NB4 (cell line): ENCODE measurements around the gene ADGRD2.

Source experiments
- DNase-seq: peaks from one replicate; pipeline ENCODE4 v3.0.0; 2010; ENCODE audit warnings: low read depth
- H3K4me3 ChIP-seq: one replicate; pipeline ENCODE4 v1.5.1; 2011; ENCODE audit warnings: mild to moderate bottlenecking, low read depth, low read length, moderate library complexity
- MYC ChIP-seq: IDR thresholded peaks from 2 replicates; pipeline ENCODE4 v1.6.1; 2011; ENCODE audit warnings: low read depth, low read length
- POLR2A ChIP-seq: IDR thresholded peaks from 2 replicates; pipeline ENCODE4 v1.6.1; 2011; ENCODE audit warnings: mild to moderate bottlenecking; ENCODE audit not compliant: insufficient read length; ENCODE audit errors: extremely low read depth
- TF ChIP-seq, protein P1 (sequence below): IDR thresholded peaks from one replicate; pipeline ENCODE4 v1.5.1; 2012; ENCODE audit warnings: low read depth, low read length
- TF ChIP-seq, protein P2 (sequence below): IDR thresholded peaks from 2 replicates; pipeline ENCODE4 v1.6.1; 2011; ENCODE audit warnings: low read depth, low read length

ADGRD2 gene

DNA sequence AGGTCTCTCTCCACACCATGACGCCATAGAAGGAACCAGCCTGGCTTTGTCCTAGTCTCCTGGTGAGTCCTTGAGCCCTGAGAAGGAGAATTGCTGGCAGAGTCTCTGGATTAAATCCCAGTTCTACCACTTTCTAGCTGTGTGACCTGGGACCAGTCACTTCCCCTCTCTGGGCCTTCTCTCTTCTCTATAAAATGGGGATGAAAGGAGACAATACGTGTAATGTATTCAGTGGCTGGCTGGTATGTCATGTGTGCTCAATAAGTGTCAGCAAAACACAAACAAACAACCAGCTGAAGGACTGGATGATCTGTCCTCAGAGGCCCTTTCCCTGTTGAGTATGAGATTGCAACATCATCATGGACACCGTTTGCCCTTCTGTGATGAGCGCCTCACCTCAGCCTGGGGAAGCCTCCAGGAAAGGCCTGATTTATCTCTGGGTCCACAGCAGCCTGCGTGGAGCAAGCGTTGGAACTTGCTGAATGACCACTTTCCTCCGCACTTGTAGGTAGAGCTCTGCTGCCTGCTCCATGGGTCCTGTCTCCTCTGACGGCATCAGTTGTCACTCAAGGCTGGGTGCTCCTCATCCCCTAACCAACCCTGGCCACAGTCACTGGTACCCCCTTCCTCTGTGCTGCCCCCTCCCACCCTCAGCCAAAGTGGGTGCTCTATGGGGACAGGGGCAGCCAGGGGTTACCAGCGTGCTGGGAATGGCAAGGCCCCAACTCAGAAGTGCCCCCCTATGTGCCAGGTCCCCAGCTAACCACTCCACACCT lies 60.6 kb downstream of the ADGRD2 start:
- no peak for DNase-seq
- TF ChIP-seq, protein P1, sequence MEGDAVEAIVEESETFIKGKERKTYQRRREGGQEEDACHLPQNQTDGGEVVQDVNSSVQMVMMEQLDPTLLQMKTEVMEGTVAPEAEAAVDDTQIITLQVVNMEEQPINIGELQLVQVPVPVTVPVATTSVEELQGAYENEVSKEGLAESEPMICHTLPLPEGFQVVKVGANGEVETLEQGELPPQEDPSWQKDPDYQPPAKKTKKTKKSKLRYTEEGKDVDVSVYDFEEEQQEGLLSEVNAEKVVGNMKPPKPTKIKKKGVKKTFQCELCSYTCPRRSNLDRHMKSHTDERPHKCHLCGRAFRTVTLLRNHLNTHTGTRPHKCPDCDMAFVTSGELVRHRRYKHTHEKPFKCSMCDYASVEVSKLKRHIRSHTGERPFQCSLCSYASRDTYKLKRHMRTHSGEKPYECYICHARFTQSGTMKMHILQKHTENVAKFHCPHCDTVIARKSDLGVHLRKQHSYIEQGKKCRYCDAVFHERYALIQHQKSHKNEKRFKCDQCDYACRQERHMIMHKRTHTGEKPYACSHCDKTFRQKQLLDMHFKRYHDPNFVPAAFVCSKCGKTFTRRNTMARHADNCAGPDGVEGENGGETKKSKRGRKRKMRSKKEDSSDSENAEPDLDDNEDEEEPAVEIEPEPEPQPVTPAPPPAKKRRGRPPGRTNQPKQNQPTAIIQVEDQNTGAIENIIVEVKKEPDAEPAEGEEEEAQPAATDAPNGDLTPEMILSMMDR = no peak
- TF ChIP-seq POLR2A (no peak), MYC (no peak)
- TF ChIP-seq, protein P2, sequence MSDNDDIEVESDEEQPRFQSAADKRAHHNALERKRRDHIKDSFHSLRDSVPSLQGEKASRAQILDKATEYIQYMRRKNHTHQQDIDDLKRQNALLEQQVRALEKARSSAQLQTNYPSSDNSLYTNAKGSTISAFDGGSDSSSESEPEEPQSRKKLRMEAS = no peak

GRCh38 chr9:124511426-124511840 lies 61.2 kb downstream of the ADGRD2 start:
- TF ChIP-seq, protein P2 = no peak
- TF ChIP-seq MYC = no peak
- TF ChIP-seq POLR2A = no peak
- TF ChIP-seq, protein P1 = no peak
- no peak overlapping the region for H3K4me3 ChIP-seq
- DNase-seq = no peak

More for the DNA sequence above, 60.6 kb downstream of the ADGRD2 start:
- no peak overlapping the region for H3K4me3 ChIP-seq

DNA sequence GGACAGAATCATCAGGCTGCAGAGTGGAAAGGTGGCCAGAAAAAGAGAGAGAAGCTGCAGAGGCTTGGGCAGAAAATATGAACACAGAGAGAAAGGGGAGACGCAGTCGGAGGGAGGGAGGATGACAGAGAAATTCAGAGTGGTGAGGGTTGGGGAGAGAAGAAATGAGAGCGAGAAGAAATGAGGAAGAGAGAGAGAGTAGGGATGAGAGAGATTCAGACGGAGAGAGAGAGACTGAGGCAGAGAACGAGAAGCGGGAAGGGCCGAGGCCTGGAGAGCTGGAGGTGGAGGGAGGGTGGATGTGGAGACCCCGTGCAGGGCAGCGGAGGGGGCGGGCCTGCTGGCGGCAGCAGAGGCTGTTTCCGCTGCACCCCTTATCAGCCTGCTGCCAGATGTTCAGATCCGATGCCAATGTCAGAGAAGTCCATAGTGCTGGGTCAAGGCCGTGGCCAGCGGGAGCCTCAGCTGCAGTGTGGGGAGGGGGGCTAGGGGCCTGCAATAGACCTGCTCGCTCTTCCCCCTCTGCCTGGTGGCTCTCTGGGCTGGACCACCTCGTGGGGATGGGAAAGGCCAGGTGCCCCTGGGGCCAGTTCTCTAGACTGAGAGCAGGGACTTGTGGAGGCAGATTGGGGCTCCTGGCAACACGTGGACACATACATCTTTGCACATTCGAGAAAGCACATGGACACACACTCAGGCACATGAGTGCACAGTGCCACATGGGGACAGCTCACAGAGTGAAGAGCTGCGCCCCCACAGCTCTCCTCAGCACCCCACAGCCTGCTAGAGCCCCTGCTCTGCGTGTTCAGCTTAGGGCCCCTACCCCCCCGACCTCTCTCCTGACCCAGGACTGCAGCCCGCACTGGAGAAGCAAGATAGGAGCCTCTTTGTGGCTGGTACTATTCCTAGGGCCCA lies 61.9 kb downstream of the ADGRD2 start:
- H3K4me3 ChIP-seq = no peak overlapping the region
- no peak for DNase-seq
- TF ChIP-seq, protein P2 = peak; percentile 29; the same call in 1 of the 2 replicates
- TF ChIP-seq, protein P1 = no peak

DNA sequence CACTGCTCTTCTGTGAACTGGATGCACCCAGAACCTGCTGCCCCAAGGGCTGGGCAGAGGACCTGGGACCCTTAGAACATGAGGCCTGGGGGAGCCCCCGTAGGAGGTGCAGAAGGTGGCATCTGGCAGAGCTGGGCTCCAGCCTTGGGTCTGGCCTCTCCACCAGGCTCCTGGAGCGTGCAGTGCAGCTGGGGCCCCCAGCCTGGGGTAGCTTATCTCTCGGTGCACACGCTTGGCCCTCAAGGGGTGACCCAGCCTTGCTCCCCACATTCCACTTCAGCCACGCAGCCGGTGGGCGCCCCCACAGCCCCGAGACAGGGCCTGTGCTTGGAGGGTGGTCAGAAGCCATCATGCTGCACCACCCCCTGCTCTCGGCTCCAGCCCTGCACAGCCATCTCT lies 62.6 kb downstream of the ADGRD2 start:
- H3K4me3 ChIP-seq = no peak overlapping the region
- no peak for DNase-seq
- TF ChIP-seq POLR2A (no peak), MYC (no peak)
- TF ChIP-seq, protein P1 = no peak
- TF ChIP-seq, protein P2 = no peak

- DNase-seq = no peak
- TF ChIP-seq POLR2A = no peak
- no peak for TF ChIP-seq MYC
- TF ChIP-seq, protein P1 = no peak
- TF ChIP-seq, protein P2 = no peak
- H3K4me3 ChIP-seq = no peak overlapping the region
These were observed 63.2 kb downstream of the ADGRD2 start for GRCh38 chr9:124513376-124513994.
